Measurements from ENCODE around the gene ZBTB20. TPM values are rescaled to one million over a fixed set of nuclear protein-coding genes. Genes with fewer than 3 reads are reported as not detected.

Gene ZBTB20
- total RNA-seq, 1 donor from 2014 or later = 61.0 TPM

- H3K27ac ChIP-seq = no peak overlapping the region
- intact Hi-C loops (cut with DNase I) = no loop called here
- no peaks in the 10 kb centered on the region for H3K9me3 ChIP-seq
Observed at GRCh38 chr3:114313426-114313825, 833.7 kb downstream of the ZBTB20 start.

GRCh38 chr3:114310695-114311094 is 836.4 kb downstream of the ZBTB20 start:
- H3K36me3 ChIP-seq = no peaks in the 10 kb centered on the region
- no peak for TF ChIP-seq CTCF (IDR thresholded peaks at IDR 0.05)
- ATAC-seq (no peak), DNase-seq (no peak)
- no peak overlapping the region for H3K27ac ChIP-seq
- H3K4me1 ChIP-seq = no peaks in the 10 kb centered on the region
- no peaks in the 10 kb centered on the region for H3K27me3 ChIP-seq
- intact Hi-C loops (cut with DNase I) = no loop called here
- no peak overlapping the region for H3K4me3 ChIP-seq
- H3K9me3 ChIP-seq = no peaks in the 10 kb centered on the region

More at GRCh38 chr3:114313426-114313825, 833.7 kb downstream of the ZBTB20 start:
- no peak for ATAC-seq
- no peaks in the 10 kb centered on the region for H3K4me1 ChIP-seq
- no peaks in the 10 kb centered on the region for H3K27me3 ChIP-seq
- DNase-seq = no peak
- no peak overlapping the region for H3K4me3 ChIP-seq
- no peak for TF ChIP-seq CTCF (IDR thresholded peaks at IDR 0.05)
- H3K36me3 ChIP-seq = no peaks in the 10 kb centered on the region

- intact Hi-C loops (cut with DNase I) = no loop called here
- ATAC-seq (no peak), DNase-seq (no peak)
- Histone ChIP-seq H3K4me3 (no peak overlapping the region), H3K27ac (no peak overlapping the region), H3K4me1 (no peaks in the 10 kb centered on the region), H3K36me3 (no peaks in the 10 kb centered on the region), H3K27me3 (no peaks in the 10 kb centered on the region), H3K9me3 (no peaks in the 10 kb centered on the region)
- TF ChIP-seq CTCF (IDR thresholded peaks at IDR 0.05) = no peak
Observed at GRCh38 chr3:114308830-114309229, 838.3 kb downstream of the ZBTB20 start.

GRCh38 chr3:114308377-114308776 is 838.7 kb downstream of the ZBTB20 start:
- DNase-seq (no peak), ATAC-seq (no peak)
- H3K27me3 ChIP-seq = no peaks in the 10 kb centered on the region
- TF ChIP-seq CTCF (IDR thresholded peaks at IDR 0.05) = no peak
- H3K36me3 ChIP-seq = no peaks in the 10 kb centered on the region
- H3K9me3 ChIP-seq = no peaks in the 10 kb centered on the region
- H3K4me3 ChIP-seq = no peak overlapping the region
- no peak overlapping the region for H3K27ac ChIP-seq
- H3K4me1 ChIP-seq = no peaks in the 10 kb centered on the region
- intact Hi-C loops (cut with DNase I) = no loop called here

- intact Hi-C loops (cut with DNase I) = no loop called here
- ATAC-seq = no peak
- Histone ChIP-seq H3K36me3 (no peaks in the 10 kb centered on the region), H3K27me3 (no peaks in the 10 kb centered on the region), H3K27ac (no peak overlapping the region), H3K4me3 (no peak overlapping the region), H3K4me1 (no peaks in the 10 kb centered on the region), H3K9me3 (no peaks in the 10 kb centered on the region)
- TF ChIP-seq CTCF (IDR thresholded peaks at IDR 0.05) = no peak
- DNase-seq = no peak
Observed at GRCh38 chr3:114307832-114308231, 839.3 kb downstream of the ZBTB20 start.

GRCh38 chr3:114307222-114307830 is 839.8 kb downstream of the ZBTB20 start:
- Histone ChIP-seq H3K27me3 (no peaks in the 10 kb centered on the region), H3K4me1 (no peaks in the 10 kb centered on the region), H3K9me3 (no peaks in the 10 kb centered on the region), H3K4me3 (no peak overlapping the region), H3K36me3 (no peaks in the 10 kb centered on the region), H3K27ac (no peak overlapping the region)
- ATAC-seq = no peak
- no peak for DNase-seq
- TF ChIP-seq CTCF (IDR thresholded peaks at IDR 0.05) = no peak
- intact Hi-C loops (cut with DNase I) = no loop called here

Data from upper lobe of right lung (tissue), 1 donor.